Stimulated activated CD4-positive, alpha-beta T cell treated with anti-CD3 and anti-CD28 coated beads, Interleukin-2, amount 100 ng/mL, for 48 hours (primary cell): ENCODE data around the gene ZMYND8.
A peak's percentile ranks its signal among the peaks of the same experiment; 100 is the strongest.
"Not testable (repeated sequence)": the region's sequence is repeated elsewhere in the genome, so short reads cannot be mapped to it uniquely, and the experiment has no call there.

Experiments used
- DNase-seq, 2 donors: peaks; one replicate each; pipeline ENCODE4 v3.0.0-alpha.2; 2020

ZMYND8 gene

GRCh38 chr20:47201074-47201730, 155.3 kb downstream of the ZMYND8 start:
- no peak for DNase-seq

- DNase-seq: no peak
These were observed 157.4 kb downstream of the ZMYND8 start for GRCh38 chr20:47198996-47199552.

GRCh38 chr20:47198254-47198671, 158.2 kb downstream of the ZMYND8 start:
- peak; percentile 37 to 44 for DNase-seq

DNA sequence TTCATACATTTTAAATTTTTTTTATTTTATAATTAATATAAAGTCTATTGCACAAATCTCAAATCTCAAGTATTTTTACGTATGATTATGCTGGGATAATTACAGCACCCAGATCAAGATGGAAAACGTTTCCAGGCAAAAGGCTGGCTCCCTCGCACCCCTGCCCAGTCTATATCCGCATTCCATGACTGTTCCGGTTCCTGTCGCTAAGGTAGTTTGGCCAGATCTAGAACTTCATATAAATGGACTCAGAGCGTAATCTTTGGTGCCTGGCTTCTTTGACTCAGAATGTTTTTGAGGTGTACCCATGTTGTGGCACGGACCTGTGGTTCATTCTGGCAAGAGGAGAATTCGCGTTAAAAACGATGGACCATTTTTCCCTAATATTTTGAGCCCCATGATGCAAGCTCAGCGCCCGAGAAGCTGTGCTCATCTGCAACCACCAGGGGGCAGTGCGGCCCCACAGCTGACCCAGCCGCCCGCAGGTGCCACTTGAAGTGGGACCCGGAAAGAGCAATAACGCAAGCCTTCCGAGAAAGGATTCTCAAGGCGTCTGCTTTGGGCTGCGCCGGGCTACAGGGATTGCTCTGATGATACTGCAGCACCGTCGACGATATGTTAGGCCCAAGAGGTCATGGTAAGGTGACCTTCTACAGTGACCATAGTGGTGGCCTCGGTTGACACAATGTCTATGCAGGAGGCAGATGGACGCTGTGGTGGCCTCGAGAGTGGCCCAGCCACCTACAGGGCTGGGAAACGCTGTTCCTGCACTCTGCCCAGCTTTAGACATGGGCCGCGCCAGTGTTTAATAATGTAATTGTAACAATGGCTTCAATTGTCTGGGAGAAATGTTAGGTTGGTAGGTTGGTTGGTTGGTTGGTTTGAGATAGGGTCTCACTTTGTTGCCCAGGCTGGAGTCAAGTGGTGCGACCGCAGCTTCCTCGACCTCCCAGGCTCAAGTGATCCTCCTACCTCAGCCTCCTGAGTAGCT, 160.1 kb downstream of the ZMYND8 start:
- DNase-seq: peak; percentile 69 to 84

- DNase-seq: no peak
These were observed 160.9 kb downstream of the ZMYND8 start for GRCh38 chr20:47195573-47195972.

DNA sequence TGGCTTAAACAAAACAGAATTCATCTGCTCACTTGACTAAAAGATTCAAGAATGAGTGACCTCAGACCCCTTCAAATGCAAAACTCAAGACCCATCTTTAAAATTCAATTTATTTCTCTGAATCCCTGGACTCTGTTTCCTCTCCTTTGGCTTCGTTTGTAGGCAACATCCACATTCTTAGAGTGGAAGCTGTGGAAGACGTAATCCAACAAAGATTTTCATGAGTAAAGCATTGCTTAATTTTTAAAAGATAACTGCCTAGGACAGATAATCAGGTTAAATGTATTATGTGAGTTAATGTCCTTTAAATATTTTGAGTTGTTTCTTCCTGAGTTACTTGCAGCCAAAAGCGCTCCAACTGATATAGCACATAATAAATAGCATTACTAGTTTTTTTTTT, 164.5 kb downstream of the ZMYND8 start:
- DNase-seq: no peak

GRCh38 chr20:47191074-47191673, 165.3 kb downstream of the ZMYND8 start:
- DNase-seq: no peak

DNA sequence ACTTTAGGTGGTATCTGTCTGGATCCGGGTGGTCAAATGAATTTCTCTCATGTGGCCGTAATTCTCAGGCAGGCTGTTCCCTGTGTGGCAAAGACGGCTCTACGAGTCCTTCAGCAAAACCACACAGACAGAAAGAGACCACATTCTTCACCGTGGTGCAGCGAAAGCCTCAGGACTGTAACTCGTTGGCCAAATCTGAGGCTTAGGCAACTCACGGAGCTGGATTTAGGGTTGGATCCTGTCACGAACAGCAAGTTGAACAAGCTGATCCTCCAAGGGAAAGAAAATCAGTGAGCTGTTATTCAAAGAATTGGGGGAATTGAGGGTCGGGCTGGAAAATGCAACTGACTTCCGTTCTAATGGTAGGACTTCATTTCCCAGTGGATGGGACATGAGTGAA, 167.4 kb downstream of the ZMYND8 start:
- no peak for DNase-seq

DNA sequence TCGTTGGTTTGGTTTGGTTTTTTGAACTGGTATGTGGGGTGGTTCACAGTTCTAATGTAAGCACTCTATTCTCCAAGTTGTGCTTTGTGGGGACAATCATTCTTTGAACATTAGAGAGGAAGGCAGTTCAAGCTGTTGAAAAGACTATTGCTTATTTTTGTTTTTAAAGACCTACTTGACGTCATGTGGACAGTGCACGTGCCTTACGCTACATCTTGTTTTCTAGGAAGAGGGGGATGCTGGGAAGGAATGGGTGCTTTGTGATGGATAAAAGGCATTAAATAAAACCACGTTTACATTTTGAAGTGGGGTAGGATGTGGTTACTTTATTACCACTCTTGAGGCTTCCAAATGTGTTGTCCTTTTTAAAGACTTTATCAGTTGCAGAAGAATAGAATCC, 168.0 kb downstream of the ZMYND8 start:
- no peak for DNase-seq

- DNase-seq: no peak
These were observed 168.9 kb downstream of the ZMYND8 start for GRCh38 chr20:47187450-47188195.

- DNase-seq: no peak
These were observed 173.1 kb downstream of the ZMYND8 start for GRCh38 chr20:47183367-47183766.

- DNase-seq: no peak
These were observed 175.2 kb downstream of the ZMYND8 start for GRCh38 chr20:47181056-47181862.

DNA sequence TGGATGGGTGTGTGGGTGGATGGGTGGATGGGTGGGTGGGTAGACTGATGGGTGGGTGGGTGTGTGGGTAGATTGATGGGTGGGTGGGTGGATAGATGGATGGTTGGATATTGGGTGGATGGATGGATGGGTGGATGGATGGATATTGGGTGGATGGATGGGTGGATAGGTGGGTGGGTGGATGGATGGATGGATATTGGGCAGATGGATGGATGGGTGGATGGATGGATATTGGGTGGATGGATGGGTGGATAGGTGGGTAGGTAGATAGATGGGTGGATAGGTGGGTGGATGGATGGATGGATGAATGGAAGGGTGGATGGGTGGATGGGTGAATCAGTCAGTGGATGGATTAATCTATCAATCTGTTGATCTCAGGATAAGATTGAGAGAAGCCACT, 177.2 kb downstream of the ZMYND8 start:
- DNase-seq: no peak

GRCh38 chr20:47178851-47179250, 177.6 kb downstream of the ZMYND8 start:
- no peak for DNase-seq

DNA sequence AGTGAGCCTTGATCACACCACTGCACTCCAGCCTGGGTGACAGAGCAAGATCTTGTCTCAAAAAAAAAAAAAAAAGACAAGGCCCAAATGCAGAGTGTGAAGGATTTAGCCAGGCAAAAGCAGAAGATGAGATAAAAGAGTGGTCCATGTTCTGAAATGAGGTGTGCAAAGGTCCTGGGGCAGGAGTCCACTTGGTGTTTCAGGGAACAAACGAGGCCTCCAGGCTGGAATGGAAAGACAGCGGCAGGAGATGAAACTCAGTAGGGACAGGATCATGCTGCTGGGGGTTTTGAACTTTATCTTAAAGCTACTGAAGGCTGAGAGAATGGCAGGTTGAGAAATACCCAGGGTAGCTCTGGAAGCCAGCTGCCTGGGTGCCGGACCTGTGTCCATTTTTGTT, 178.2 kb downstream of the ZMYND8 start:
- DNase-seq: no peak

GRCh38 chr20:47176217-47176616, 180.3 kb downstream of the ZMYND8 start:
- not testable (repeated sequence) for DNase-seq

DNA sequence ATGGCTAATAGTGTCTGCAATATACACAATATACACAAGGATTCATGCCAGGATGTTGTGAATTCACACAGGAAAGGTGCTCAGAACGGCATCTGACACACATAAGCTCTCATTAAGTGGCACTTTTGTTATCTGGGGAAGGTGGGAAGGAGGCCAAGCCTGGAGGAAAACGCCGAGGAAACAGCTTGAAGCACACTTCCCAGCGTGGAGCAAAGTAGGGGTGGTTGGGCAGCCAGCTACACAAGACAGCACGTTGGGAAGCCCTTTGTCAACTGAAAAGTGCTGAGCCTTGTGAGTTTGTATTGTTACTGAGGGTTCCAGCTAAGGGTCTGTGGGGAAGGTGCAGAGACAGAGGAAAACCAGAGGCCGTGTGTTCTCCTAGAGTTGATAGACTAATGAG, 181.0 kb downstream of the ZMYND8 start:
- DNase-seq: no peak

DNA sequence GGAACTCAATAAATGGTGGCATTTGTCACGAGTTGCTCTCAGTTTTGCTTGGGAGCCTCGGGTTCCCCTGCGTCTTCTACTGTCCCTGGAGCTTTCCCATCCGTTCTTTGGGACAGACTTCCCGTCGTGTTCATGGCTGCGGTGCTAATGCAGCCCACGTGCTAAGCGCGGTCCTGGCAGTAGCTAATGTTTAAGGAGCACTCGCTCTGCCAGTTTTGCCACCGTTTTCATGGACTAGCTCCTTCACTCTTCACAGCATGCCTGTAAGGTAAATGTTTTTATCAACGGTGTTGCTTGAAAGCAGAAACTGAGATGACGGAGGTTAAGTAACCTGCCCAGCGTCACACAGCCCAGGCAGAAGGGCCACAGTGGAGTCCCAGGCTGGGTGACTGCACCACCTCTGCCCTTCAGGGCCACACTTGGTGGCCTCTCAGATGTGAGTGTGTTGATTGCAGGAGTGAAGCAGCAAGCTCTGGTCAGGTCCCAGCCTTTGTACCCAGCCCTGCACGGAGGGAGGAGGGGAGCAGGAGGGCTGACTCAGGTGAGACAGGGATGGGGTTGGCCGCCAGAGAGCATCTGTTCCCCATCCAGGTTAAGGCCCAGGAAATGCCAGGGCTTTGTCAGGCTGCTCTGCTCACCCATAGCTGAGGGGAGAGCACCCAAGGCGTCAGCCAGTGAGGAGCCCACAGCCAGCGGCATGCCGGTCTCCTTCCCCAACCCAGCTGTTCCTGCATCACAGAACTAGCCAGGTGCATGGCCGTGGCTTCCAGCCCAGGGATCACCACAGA, 181.8 kb downstream of the ZMYND8 start:
- no peak for DNase-seq

DNA sequence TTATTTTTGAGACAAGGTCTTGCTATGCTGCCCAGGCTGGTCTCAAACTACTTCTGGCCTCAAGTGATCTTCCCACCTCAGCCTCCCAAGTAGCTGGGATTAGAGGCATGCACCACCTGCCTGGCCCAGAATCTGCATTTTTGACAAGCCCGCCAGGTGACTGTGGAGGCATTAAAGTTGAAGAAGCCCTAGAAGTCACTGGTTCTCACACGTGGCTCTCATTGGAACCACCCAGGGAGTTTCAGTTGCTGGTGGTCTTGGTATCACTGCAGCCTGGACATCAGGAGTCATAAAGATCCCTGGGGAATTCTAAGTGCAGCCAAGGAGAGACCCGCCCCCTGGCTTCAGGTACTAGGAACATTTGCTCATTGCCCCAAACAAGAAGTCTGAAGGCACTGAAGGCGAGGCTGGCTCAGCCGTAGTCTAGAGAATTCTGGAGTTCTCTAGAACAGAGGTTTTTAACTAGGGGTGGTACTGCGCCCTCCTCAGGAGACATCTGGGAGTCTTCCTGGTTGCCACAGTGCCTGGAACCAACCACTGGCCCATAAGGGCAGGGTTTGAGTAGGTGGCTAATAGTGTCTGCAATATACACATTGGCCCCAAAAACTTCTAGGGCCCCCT, 182.8 kb downstream of the ZMYND8 start:
- no peak for DNase-seq

- DNase-seq: no peak
These were observed 183.9 kb downstream of the ZMYND8 start for GRCh38 chr20:47172579-47172978.
